ENCODE data around the gene RGS5. TPM values are rescaled to one million over a fixed set of nuclear protein-coding genes. Genes with fewer than 3 reads are reported as not detected.

RGS5 gene
- total and polyA plus RNA-seq, 2 donors (not counting 3 experiments of a cell fraction or from before 2014, with no cell fraction given) = 287 to 770 TPM

DNA sequence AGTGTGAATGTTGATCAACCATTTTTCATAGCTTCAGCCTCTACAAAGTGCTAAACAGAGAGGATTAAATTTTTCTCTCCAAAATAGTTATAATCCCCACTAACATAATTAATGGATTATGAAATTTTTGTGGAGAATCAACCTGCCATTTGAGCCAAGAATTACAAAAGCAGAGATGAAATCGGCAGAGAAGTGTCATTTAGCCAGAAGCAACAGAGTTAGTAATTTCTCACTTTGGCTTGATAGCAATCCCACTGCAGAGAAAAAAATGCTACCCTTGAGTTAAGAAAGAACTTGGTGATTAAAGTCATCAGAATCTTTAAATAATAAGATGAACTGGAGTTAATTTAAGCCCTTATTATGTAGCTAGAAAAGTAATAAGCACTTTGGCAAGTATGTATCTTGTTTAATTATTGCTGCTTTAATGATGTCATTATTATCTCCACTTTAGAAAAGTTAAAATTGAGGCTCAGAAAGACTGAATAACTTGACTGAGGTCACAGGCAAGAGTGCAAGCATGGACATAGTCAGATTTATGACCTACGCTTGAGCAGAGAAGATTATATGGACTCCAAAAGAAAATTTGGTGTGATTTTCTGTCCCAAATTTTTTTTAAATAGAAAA is 96.2 kb downstream of the RGS5 start:
- CTCF ChIA-PET = interaction anchor here (1.0 to 1.3 kb wide), 2 partner anchors 9 to 11 kb away, joined by 3 read pairs; no protein-coding TSS in a partner anchor
- no peak overlapping the region for H3K4me2 ChIP-seq (ENCODE audit: insufficient read depth, low read length)
- no peaks in the 10 kb centered on the region for H3K27me3 ChIP-seq (ENCODE audit: control insufficient read depth in 2 of 2, insufficient read depth in 2 of 2, low read length in 2 of 2)
- BruUV-seq (replicated peaks) = no TSS peak
- FAIRE-seq (no peak), DNase-seq (ENCODE audit: low read depth, low spot score) (no peak)
- no peaks in the 10 kb centered on the region for H3K9me1 ChIP-seq (replicated peaks; ENCODE audit: control insufficient read depth, extremely low read depth, insufficient read depth, low read length)
- H3K4me3 ChIP-seq (replicated peaks in 1 of 3; ENCODE audit: insufficient read depth in 1 of 3, low read depth in 1 of 3, low read length in 3 of 3) = no peak overlapping the region
- H3K36me3 ChIP-seq (ENCODE audit: control insufficient read depth in 2 of 2, extremely low read depth in 1 of 2, insufficient read depth in 2 of 2, low read length in 2 of 2) = no peaks in the 10 kb centered on the region
- POLR2A ChIA-PET = no interaction called here
- intact Hi-C loops (cut with micrococcal nuclease) = no loop called here
- no peaks in the 10 kb centered on the region for H3K4me1 ChIP-seq (ENCODE audit: control insufficient read depth, extremely low read depth, insufficient read depth, low read length)
- no peaks in the 10 kb centered on the region for H3K9me3 ChIP-seq (replicated peaks; ENCODE audit: control insufficient read depth, insufficient read depth, low read length)
- no peak overlapping the region for H3K27ac ChIP-seq (ENCODE audit: insufficient read depth, low read depth, low read length)
- TF ChIP-seq POLR2AphosphoS5 (IDR thresholded peaks at IDR 0.05; ENCODE audit: insufficient read depth, low read depth, low read length) (no peak), POLR2A (IDR thresholded peaks at IDR 0.05; ENCODE audit: low read depth, low read length) (no peak), MYC (IDR thresholded peaks at IDR 0.05; ENCODE audit: low read depth, low read length) (no peak), EZH2 (IDR thresholded peaks at IDR 0.05; ENCODE audit: borderline replicate concordance, low read depth, low read length, severe bottlenecking) (no peak), MAX (IDR thresholded peaks at IDR 0.05; ENCODE audit: insufficient read depth, insufficient read length) (no peak), CTCF (IDR thresholded peaks at IDR 0.05; ENCODE audit: extremely low read depth in 1 of 2, insufficient read depth in 1 of 2, low read depth in 1 of 2, low read length in 2 of 2) (no peak), GATA2 (IDR thresholded peaks at IDR 0.05; ENCODE audit: insufficient read depth, insufficient read length, low read depth, low read length) (no peak), JUN (IDR thresholded peaks at IDR 0.05; ENCODE audit: borderline replicate concordance, insufficient read depth, insufficient read length, low read depth) (no peak), FOS (IDR thresholded peaks at IDR 0.05; ENCODE audit: borderline replicate concordance, insufficient read depth, low read length) (no peak)
- no peaks in the 10 kb centered on the region for H4K20me1 ChIP-seq (replicated peaks; ENCODE audit: control insufficient read depth, extremely low read depth, insufficient read depth, low read length)
- no peak overlapping the region for H3K9ac ChIP-seq (replicated peaks; ENCODE audit: extremely low read depth, insufficient read depth, low read length)
- no peaks in the 10 kb centered on the region for H3K79me2 ChIP-seq (ENCODE audit: control insufficient read depth, insufficient read depth, low read length)
- dilution Hi-C loops (cut with MboI; ENCODE audit: extremely low pct_ligation_motif_present, low sequenced_read_pairs) = no loop called here
- no peak overlapping the region for H2AFZ ChIP-seq (ENCODE audit: low read depth, low read length)
